Large intestine (tissue), 3 donors: ENCODE results near the gene C11orf87. TPM values are rescaled to one million over a fixed set of nuclear protein-coding genes. Genes with fewer than 3 reads are reported as not detected.

ENCODE experiments used
- DNase-seq, 2 donors: peaks; one replicate each; pipeline versions ENCODE4 v3.0.0 to v3.0.0-alpha.2; 2013
- H3K27ac ChIP-seq: one replicate; pipeline ENCODE4 v1.5.1; 2013; ENCODE audit warnings: low read length
- H3K27me3 ChIP-seq: 2 replicates; pipeline ENCODE4 v1.6.1; 2013; ENCODE audit warnings: low read length; ENCODE audit not compliant: control insufficient read depth, insufficient read depth
- H3K36me3 ChIP-seq: 2 replicates; pipeline ENCODE4 v1.6.1; 2013; ENCODE audit warnings: low read length; ENCODE audit not compliant: control insufficient read depth, insufficient read depth
- H3K4me1 ChIP-seq: one replicate; pipeline ENCODE4 v1.6.1; 2013; ENCODE audit warnings: low read length; ENCODE audit not compliant: control insufficient read depth, insufficient read depth
- H3K4me3 ChIP-seq: one replicate; pipeline ENCODE4 v1.5.1; 2013; ENCODE audit warnings: low read length
- H3K9me3 ChIP-seq: one replicate; pipeline ENCODE4 v1.6.1; 2013; ENCODE audit warnings: mild to moderate bottlenecking, low read depth, low read length, moderate library complexity; ENCODE audit not compliant: control insufficient read depth
- WGBS: methylation state at CpG from one replicate; pipeline ENCODE4 v1.1.5; 2013; ENCODE audit warnings: low lambda C conversion rate; ENCODE audit not compliant: insufficient coverage; 5-methylcytosine and 5-hydroxymethylcytosine counted together
- polyA plus RNA-seq: library from polyadenylated mRNA; unstranded; fragments of 120-200 nt; gene quantifications from one replicate; pipeline ENCODE4 v1.2.1, GENCODE V29; 2013

C11orf87 gene
- polyA plus RNA-seq, 1 donor = 0.27 TPM

DNA sequence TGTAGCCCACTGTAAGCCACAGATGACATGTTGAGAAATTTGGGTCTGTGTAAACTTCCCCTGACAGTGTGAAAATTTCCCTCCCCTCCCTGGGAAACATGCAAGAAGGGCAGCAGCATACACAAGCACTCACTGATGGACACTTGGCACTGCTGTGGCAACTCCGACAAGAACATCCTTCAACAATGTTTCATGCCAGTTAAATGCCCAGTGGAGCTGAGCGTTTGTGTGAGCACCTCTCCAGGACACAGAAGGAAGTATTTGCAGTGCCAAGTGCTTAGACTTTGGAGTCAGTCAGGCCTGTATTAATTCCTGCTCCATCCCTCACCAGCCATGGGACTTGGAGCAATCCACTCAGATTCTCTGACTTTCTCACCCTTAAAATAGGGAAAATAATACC is 17.7 kb downstream of the C11orf87 start:
- no peak for DNase-seq
- no peak overlapping the region for H3K4me3 ChIP-seq
- H3K4me1 ChIP-seq = no peaks in the 10 kb centered on the region
- H3K9me3 ChIP-seq = no peaks in the 10 kb centered on the region
- H3K36me3 ChIP-seq = no peaks in the 10 kb centered on the region
- WGBS = no CpG with 5 or more reads among the region's 2 CpGs
- H3K27me3 ChIP-seq = no peaks in the 10 kb centered on the region
- no peak overlapping the region for H3K27ac ChIP-seq

DNA sequence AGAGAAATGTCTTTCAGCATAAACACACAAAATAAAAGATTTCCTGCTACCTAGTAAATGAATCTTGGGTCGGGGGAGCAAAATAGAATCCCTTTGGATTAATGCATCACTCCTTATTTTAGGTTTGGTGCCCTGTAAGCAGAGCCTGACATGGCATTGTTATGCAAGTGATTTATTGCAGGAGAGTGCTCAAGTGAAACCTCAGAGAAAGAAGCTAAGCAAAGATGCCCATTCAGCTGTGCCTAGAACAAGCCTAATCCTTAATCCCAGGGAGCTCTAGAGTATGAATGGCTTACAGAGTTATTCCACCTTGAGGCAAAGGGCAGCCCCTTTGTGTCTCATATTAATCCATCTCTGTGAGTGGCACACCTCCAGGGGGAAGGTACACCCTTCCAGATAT is 21.1 kb downstream of the C11orf87 start:
- H3K36me3 ChIP-seq = no peaks in the 10 kb centered on the region
- H3K9me3 ChIP-seq = no peaks in the 10 kb centered on the region
- H3K27ac ChIP-seq = no peak overlapping the region
- H3K4me1 ChIP-seq = no peaks in the 10 kb centered on the region
- no peaks in the 10 kb centered on the region for H3K27me3 ChIP-seq
- no peak for DNase-seq
- no CpG with 5 or more reads among the region's 1 CpG for WGBS
- H3K4me3 ChIP-seq = no peak overlapping the region

- DNase-seq = no peak
- Histone ChIP-seq H3K4me3 (no peak overlapping the region), H3K27ac (no peak overlapping the region), H3K36me3 (no peaks in the 10 kb centered on the region), H3K4me1 (no peaks in the 10 kb centered on the region), H3K9me3 (no peaks in the 10 kb centered on the region), H3K27me3 (no peaks in the 10 kb centered on the region)
- WGBS = 80% methylated on average over 1 of the region's 2 CpGs
Measured at GRCh38 chr11:109454857-109455256, 32.9 kb downstream of the C11orf87 start.
